AG04449 (cell line): ENCODE results near the gene DPF3.

Source experiments
- CTCF ChIA-PET: fragments of 350-600 bp; formaldehyde crosslinking; extraction: SDS; loops from one replicate; lab custom pipeline; 2021; ENCODE audit warnings: antibody characterized with exemption; lab: Yijun Ruan, JAX
- POLR2A ChIA-PET: fragments of 400-600, 350-600 bp; formaldehyde crosslinking; extraction: SDS; loops from one replicate; lab custom pipeline; 2020; ENCODE audit warnings: antibody characterized with exemption, inconsistent platforms; lab: Yijun Ruan, JAX
- DNase-seq: peaks from one replicate; pipeline ENCODE4 v3.0.0-alpha.2; 2010; ENCODE audit warnings: low read depth, low spot score
- H3K4me3 ChIP-seq: 2 replicates; pipeline ENCODE4 v1.5.1; 2011; ENCODE audit warnings: low read depth, mild to moderate bottlenecking, control low read depth, low read length
- TF ChIP-seq, protein P1 (sequence below): IDR thresholded peaks from one replicate; pipeline ENCODE4 v1.5.1; 2011; ENCODE audit warnings: mild to moderate bottlenecking, moderate library complexity, low read length, control low read depth, inconsistent platforms; ENCODE audit not compliant: insufficient read depth; ENCODE audit errors: missing control alignments

DPF3 gene

GRCh38 chr14:72839753-72840607 lies 53.9 kb downstream of the DPF3 start:
- no peak overlapping the region for H3K4me3 ChIP-seq
- ChIA-PET POLR2A (no interaction called here), CTCF (interaction anchor here (0.8 to 1.4 kb wide), 3 partner anchors 9 to 52 kb away, joined by 3 to 4 read pairs (median 4); no protein-coding TSS in a partner anchor)
- DNase-seq, result no peak
- TF ChIP-seq, protein P1, sequence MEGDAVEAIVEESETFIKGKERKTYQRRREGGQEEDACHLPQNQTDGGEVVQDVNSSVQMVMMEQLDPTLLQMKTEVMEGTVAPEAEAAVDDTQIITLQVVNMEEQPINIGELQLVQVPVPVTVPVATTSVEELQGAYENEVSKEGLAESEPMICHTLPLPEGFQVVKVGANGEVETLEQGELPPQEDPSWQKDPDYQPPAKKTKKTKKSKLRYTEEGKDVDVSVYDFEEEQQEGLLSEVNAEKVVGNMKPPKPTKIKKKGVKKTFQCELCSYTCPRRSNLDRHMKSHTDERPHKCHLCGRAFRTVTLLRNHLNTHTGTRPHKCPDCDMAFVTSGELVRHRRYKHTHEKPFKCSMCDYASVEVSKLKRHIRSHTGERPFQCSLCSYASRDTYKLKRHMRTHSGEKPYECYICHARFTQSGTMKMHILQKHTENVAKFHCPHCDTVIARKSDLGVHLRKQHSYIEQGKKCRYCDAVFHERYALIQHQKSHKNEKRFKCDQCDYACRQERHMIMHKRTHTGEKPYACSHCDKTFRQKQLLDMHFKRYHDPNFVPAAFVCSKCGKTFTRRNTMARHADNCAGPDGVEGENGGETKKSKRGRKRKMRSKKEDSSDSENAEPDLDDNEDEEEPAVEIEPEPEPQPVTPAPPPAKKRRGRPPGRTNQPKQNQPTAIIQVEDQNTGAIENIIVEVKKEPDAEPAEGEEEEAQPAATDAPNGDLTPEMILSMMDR, result no peak

- H3K4me3 ChIP-seq, result no peak overlapping the region
- ChIA-PET POLR2A (no interaction called here), CTCF (interaction anchor here (0.8 to 1.4 kb wide), 2 partner anchors 8 to 53 kb away, joined by 3 to 4 read pairs; no protein-coding TSS in a partner anchor)
- DNase-seq, result no peak
- TF ChIP-seq, protein P1, result no peak
These were observed 54.5 kb downstream of the DPF3 start for GRCh38 chr14:72839351-72839750.

GRCh38 chr14:72836085-72836484 lies 57.8 kb downstream of the DPF3 start:
- ChIA-PET CTCF (no interaction called here), POLR2A (no interaction called here)
- TF ChIP-seq, protein P1, result no peak
- no peak overlapping the region for H3K4me3 ChIP-seq
- DNase-seq, result no peak

DNA sequence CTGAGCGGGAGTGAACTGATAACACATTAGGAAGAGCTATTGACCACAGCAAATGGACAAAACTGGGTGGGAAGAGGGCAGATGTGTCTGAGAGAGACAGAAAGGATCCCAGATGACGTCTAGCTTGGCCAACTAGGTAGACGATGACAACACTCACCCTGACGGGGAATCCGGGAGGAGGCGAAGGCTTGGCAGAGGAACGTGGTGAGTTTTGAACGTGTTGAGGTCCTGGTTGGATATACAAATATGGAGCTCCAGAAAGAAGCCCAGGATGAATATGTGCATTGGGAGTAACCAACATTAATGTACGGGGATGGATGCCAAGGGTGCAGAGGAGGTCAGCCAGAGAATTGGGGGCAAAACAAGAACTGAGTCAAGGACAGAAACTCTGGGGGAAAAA lies 60.7 kb downstream of the DPF3 start:
- TF ChIP-seq, protein P1, result no peak
- H3K4me3 ChIP-seq, result no peak overlapping the region
- CTCF ChIA-PET, result interaction anchor here (1.1 kb wide), 2 partner anchors 27 to 317 kb away, joined by 3 read pairs; no protein-coding TSS in a partner anchor
- POLR2A ChIA-PET, result no interaction called here
- no peak for DNase-seq

GRCh38 chr14:72830786-72831594 lies 62.9 kb downstream of the DPF3 start:
- ChIA-PET CTCF (interaction anchor here (0.8 to 1.6 kb wide), 6 partner anchors 9 to 314 kb away, joined by 3 to 6 read pairs (median 4); no protein-coding TSS in a partner anchor), POLR2A (no interaction called here)
- H3K4me3 ChIP-seq, result no peak overlapping the region
- TF ChIP-seq, protein P1, result no peak
- DNase-seq, result no peak
